Endothelial cell of umbilical vein (primary cell): ENCODE data around the gene HOXA3. TPM values are rescaled to one million over a fixed set of nuclear protein-coding genes. Genes with fewer than 3 reads are reported as not detected.

ENCODE experiments used
- BruUV-seq: library from RNA; stranded (reverse); fragments of 400-500 nt; replicated peaks from 2 replicates; lab custom pipeline; 2021; lab: Mats Ljungman, UMichigan
- CTCF ChIA-PET: fragments of 300-600, 350-600 bp; sonication (Branson Sonifier 250); formaldehyde crosslinking; loops from one replicate; lab custom pipeline; 2021; ENCODE audit warnings: antibody characterized with exemption, inconsistent platforms; lab: Charles Lee
- POLR2A ChIA-PET: fragments of 300-600, 350-600 bp; sonication (Branson Sonifier 250); formaldehyde crosslinking; loops from one replicate; lab custom pipeline; 2021; ENCODE audit warnings: antibody characterized with exemption, inconsistent platforms; lab: Charles Lee
- DNase-seq: peaks from one replicate; pipeline ENCODE4 v3.0.0-alpha.2; 2011; ENCODE audit warnings: low read depth, low spot score
- FAIRE-seq: peaks from 2 replicates; lab custom pipeline; 2011; peaks lifted over from hg19 to GRCh38; lab: Jason Lieb, UNC
- H2AFZ ChIP-seq: 2 replicates; pipeline ENCODE4 v1.6.0; 2012; ENCODE audit warnings: low read depth, low read length, control low read depth, inconsistent platforms
- H3K27ac ChIP-seq: 2 replicates; pipeline ENCODE4 v1.5.1; 2011; ENCODE audit warnings: low read depth, mild to moderate bottlenecking, control low read depth, low read length, moderate library complexity; ENCODE audit not compliant: insufficient read depth
- H3K27me3 ChIP-seq, 2 experiments: 2 replicates each; pipeline versions ENCODE4 v1.6.0 to v1.6.1; 2011; ENCODE audit warnings: low read length in 2 of 2, mixed read lengths in 1 of 2; ENCODE audit not compliant: control insufficient read depth in 2 of 2, insufficient read depth in 2 of 2
- H3K36me3 ChIP-seq, 2 experiments: 2 replicates in 1 of 2; 3 replicates in 1 of 2; pipeline ENCODE4 v1.5.1; 2011; ENCODE audit warnings: low read length in 2 of 2, mild to moderate bottlenecking in 1 of 2, moderate library complexity in 1 of 2; ENCODE audit not compliant: control insufficient read depth in 2 of 2, insufficient read depth in 2 of 2; ENCODE audit errors: extremely low read depth in 1 of 2
- H3K4me1 ChIP-seq: 3 replicates; pipeline ENCODE4 v1.5.1; 2011; ENCODE audit warnings: mild to moderate bottlenecking, low read length; ENCODE audit not compliant: control insufficient read depth, insufficient read depth; ENCODE audit errors: extremely low read depth
- H3K4me2 ChIP-seq: 2 replicates; pipeline ENCODE4 v1.6.1; 2011; ENCODE audit warnings: low read length, control low read depth, mixed read lengths; ENCODE audit not compliant: insufficient read depth
- H3K4me3 ChIP-seq, 3 experiments: fragments of 200-600 bp in 1 of 3; sonication (generic), shearing (Covaris generic) in 1 of 3; replicated peaks in 1 of 3; 2 replicates each; pipeline ENCODE4 v1.5.1; 2011 to 2016; ENCODE audit warnings: control low read depth in 3 of 3, low read length in 3 of 3, mild to moderate bottlenecking in 2 of 3, inconsistent platforms in 1 of 3, low read depth in 1 of 3, moderate library complexity in 1 of 3; ENCODE audit not compliant: insufficient read depth in 1 of 3
- H3K79me2 ChIP-seq: 2 replicates; pipeline ENCODE4 v1.6.0; 2012; ENCODE audit warnings: low read length, inconsistent platforms; ENCODE audit not compliant: control insufficient read depth, insufficient read depth
- H3K9ac ChIP-seq: replicated peaks from 2 replicates; pipeline ENCODE3; 2011; ENCODE audit warnings: low read length, control low read depth; ENCODE audit not compliant: insufficient read depth; ENCODE audit errors: extremely low read depth
- H3K9me1 ChIP-seq: replicated peaks from 3 replicates; pipeline ENCODE4 v1.6.0; 2011; ENCODE audit warnings: mild to moderate bottlenecking, low read length; ENCODE audit not compliant: control insufficient read depth, insufficient read depth; ENCODE audit errors: extremely low read depth
- H3K9me3 ChIP-seq: replicated peaks from 2 replicates; pipeline ENCODE4 v1.5.1; 2012; ENCODE audit warnings: low read length, inconsistent platforms; ENCODE audit not compliant: control insufficient read depth, insufficient read depth
- H4K20me1 ChIP-seq: replicated peaks from 2 replicates; pipeline ENCODE3; 2011; ENCODE audit warnings: mild to moderate bottlenecking, low read length; ENCODE audit not compliant: control insufficient read depth, insufficient read depth; ENCODE audit errors: extremely low read depth
- CTCF ChIP-seq, 2 donors: IDR thresholded peaks; 1 replicate in 1 of 2; 2 replicates in 1 of 2; pipeline ENCODE4 v1.5.1; 2011; ENCODE audit warnings: low read length in 2 of 2, mild to moderate bottlenecking in 2 of 2, moderate library complexity in 2 of 2, control low read depth in 1 of 2, inconsistent platforms in 1 of 2, low read depth in 1 of 2; ENCODE audit not compliant: insufficient read depth in 1 of 2; ENCODE audit errors: extremely low read depth in 1 of 2
- EZH2 ChIP-seq: IDR thresholded peaks from 2 replicates; pipeline ENCODE4 v1.6.1; 2012; ENCODE audit warnings: borderline replicate concordance, low read depth, mild to moderate bottlenecking, moderate library complexity, low read length, inconsistent platforms; ENCODE audit not compliant: severe bottlenecking
- FOS ChIP-seq: IDR thresholded peaks from 2 replicates; pipeline ENCODE4 v1.6.1; 2011; ENCODE audit warnings: mild to moderate bottlenecking, low read length, moderate library complexity, borderline replicate concordance; ENCODE audit not compliant: insufficient read depth
- GATA2 ChIP-seq: IDR thresholded peaks from 2 replicates; pipeline ENCODE4 v1.7.0; 2011; ENCODE audit warnings: low read depth, mild to moderate bottlenecking, moderate library complexity, mixed read lengths, low read length; ENCODE audit not compliant: insufficient read length, insufficient read depth
- JUN ChIP-seq: IDR thresholded peaks from 2 replicates; pipeline ENCODE4 v1.6.1; 2011; ENCODE audit warnings: borderline replicate concordance, low read depth; ENCODE audit not compliant: insufficient read length, insufficient read depth
- MAX ChIP-seq: IDR thresholded peaks from 2 replicates; pipeline ENCODE4 v1.6.1; 2011; ENCODE audit not compliant: insufficient read depth, insufficient read length
- MYC ChIP-seq: IDR thresholded peaks from one replicate; pipeline ENCODE4 v1.6.1; 2011; ENCODE audit warnings: mild to moderate bottlenecking, low read depth, low read length
- POLR2A ChIP-seq: IDR thresholded peaks from 2 replicates; pipeline ENCODE4 v1.6.1; 2012; ENCODE audit warnings: low read depth, mild to moderate bottlenecking, control low read depth, low read length
- POLR2AphosphoS5 ChIP-seq: IDR thresholded peaks from 2 replicates; pipeline ENCODE4 v1.6.1; 2012; ENCODE audit warnings: low read depth, mild to moderate bottlenecking, control low read depth, low read length, moderate library complexity; ENCODE audit not compliant: insufficient read depth
- dilution Hi-C: fragments of 300-500 bp; cut with MboI; formaldehyde crosslinking; loops from one replicate; pipeline ENCODE4 v1.15.0; 2019; ENCODE audit warnings: low sequenced_read_pairs; ENCODE audit not compliant: extremely low pct_ligation_motif_present
- intact Hi-C: fragments of 100-400 bp; cut with micrococcal nuclease; formaldehyde crosslinking; loops from one replicate; pipeline ENCODE4 v1.10.0; 2022
- polyA plus RNA-seq, 4 experiments: library from polyadenylated mRNA; depleted of rRNA in 3 of 4; stranded (reverse) in 3 of 4; unstranded in 1 of 4; fragments of >200 nt; gene quantifications; 2 replicates each; pipeline versions ENCODE4 v1.2.1 to v1.2.3, GENCODE V29; 2011 to 2012; ENCODE audit warnings: missing spikeins in 1 of 4
- total RNA-seq: library from RNA; stranded (reverse); gene quantifications from 2 replicates; pipeline ENCODE4 v1.2.3, GENCODE V29; 2021

Gene HOXA3
- total and polyA plus RNA-seq, 2 donors (not counting 3 experiments of a cell fraction or from before 2014, with no cell fraction given) = 4.7 to 14.0 TPM

- Histone ChIP-seq H3K9me3 (no peaks in the 10 kb centered on the region), H3K36me3 (peaks cover 0 to 14% of the 10 kb centered on the region in 2 experiments), H3K9me1 (no peaks in the 10 kb centered on the region), H3K4me2 (peak within 1 kb of the TSS; percentile 78), H3K27me3 (no peaks in the 10 kb centered on the region), H3K4me3 (peak within 1 kb of the TSS; percentile 9 to 85 (median 54)), H3K9ac (peak within 1 kb of the TSS; percentile 65), H3K27ac (peak within 1 kb of the TSS; percentile 67), H3K79me2 (peaks cover 97% of the 10 kb centered on the region), H4K20me1 (no peaks in the 10 kb centered on the region), H3K4me1 (peaks cover 59% of the 10 kb centered on the region), H2AFZ (no peak within 1 kb of the TSS)
- DNase-seq = peak; percentile 76
- dilution Hi-C loops = no loop called here
- CTCF ChIA-PET = interaction anchor here (0.6 to 7.0 kb wide), 11 partner anchors 8 to 777 kb away, joined by 3 to 83 read pairs (median 6); partner anchors contain the start of gene HOXA7
- TF ChIP-seq JUN (no peak), CTCF (IDR thresholded peaks at IDR 0.05; ENCODE audit: extremely low read depth in 1 of 2, insufficient read depth in 1 of 2, low read depth in 1 of 2, low read length in 2 of 2) (no peak), POLR2AphosphoS5 (no peak), GATA2 (no peak), EZH2 (no peak), MYC (no peak), MAX (no peak), FOS (no peak), POLR2A (no peak)
- peak; percentile 80 for FAIRE-seq
- POLR2A ChIA-PET = interaction anchor here (1.1 to 1.3 kb wide), 2 partner anchors 12 to 14 kb away, joined by 3 to 8 read pairs; no protein-coding TSS in a partner anchor
- BruUV-seq = no TSS peak
- intact Hi-C loops = no loop called here
Measured at GRCh38 chr7:27147199-27148030, 5.0 kb downstream of the HOXA3 start, which contains the start of gene HOXA6. Gene HOXA6 (minus strand): TSS chr7:27147774. CDS start chr7:27147749, 25 bp downstream.
